HS-5 (cell line): Measurements from ENCODE around the gene BCLAF1.

Experiments
- DNase-seq: peaks from one replicate; pipeline ENCODE4 v3.0.0-alpha.2; 2012; ENCODE audit warnings: low read depth

The BCLAF1 gene, protein sequence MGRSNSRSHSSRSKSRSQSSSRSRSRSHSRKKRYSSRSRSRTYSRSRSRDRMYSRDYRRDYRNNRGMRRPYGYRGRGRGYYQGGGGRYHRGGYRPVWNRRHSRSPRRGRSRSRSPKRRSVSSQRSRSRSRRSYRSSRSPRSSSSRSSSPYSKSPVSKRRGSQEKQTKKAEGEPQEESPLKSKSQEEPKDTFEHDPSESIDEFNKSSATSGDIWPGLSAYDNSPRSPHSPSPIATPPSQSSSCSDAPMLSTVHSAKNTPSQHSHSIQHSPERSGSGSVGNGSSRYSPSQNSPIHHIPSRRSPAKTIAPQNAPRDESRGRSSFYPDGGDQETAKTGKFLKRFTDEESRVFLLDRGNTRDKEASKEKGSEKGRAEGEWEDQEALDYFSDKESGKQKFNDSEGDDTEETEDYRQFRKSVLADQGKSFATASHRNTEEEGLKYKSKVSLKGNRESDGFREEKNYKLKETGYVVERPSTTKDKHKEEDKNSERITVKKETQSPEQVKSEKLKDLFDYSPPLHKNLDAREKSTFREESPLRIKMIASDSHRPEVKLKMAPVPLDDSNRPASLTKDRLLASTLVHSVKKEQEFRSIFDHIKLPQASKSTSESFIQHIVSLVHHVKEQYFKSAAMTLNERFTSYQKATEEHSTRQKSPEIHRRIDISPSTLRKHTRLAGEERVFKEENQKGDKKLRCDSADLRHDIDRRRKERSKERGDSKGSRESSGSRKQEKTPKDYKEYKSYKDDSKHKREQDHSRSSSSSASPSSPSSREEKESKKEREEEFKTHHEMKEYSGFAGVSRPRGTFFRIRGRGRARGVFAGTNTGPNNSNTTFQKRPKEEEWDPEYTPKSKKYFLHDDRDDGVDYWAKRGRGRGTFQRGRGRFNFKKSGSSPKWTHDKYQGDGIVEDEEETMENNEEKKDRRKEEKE

DNA sequence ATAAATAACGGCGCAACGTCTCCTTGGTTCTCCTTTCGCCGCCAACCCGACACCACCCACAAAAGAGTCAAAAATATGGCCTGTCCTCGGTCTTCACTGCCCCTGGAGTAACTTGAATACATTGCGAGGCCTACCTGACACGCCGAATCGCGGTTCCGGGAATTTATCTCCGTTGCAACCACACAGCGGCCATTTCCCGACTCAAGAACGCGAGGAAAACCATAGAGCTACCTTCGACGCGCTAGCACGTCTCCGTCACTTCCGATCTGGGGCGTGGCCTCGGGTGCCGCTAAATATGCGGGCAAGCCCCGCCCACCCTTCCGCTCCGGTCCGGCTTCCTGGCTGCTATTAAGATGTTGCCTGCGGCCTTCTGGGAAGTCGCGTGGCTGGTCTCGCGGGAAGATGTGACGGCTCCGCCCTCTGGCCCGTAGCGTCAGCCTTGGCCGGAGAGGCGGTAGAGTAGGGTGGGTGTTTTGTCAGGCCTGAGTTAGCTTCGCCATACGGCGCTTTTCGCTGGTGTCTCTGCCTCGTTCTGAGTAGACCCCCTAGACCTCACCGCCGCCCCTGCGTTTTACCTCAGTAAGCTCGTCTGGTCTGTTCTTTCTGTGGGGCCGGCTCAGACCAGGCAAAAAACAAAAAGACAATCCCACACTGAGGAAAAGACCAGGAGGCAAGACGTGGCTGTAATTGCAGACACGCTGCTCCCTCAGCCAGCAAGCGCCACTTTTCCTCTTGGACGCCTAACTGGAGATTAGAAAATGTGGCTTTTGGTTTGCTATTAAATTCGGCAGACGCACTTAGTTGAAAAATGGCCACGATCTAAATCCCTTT is at the start of gene BCLAF1:
BCLAF1 (minus strand) TSS at position 268 of the 831 bp plus-strand sequence. CDS start 9,980 bp downstream, outside the sequence.
- peak; percentile 95 for DNase-seq

DNA sequence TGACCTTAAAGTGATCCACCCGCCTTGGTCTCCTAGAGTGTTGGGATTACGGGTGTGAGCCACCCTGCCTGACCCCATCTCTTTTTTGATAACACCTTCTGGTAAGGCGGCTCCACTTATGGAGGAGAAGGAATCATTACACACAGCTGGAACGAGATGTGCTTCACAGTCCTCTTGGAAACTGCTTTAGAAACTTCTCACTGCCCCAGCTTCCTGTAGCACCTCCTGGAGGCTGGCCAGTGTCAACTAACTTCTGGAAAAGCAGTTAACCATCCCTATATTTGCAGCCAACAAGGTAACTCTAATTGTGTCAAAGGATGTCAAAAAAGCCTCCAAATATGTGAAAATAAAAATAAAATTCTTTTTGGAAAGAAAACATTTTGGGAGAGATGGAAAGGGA is 48.8 kb upstream of the BCLAF1 start:
- no peak for DNase-seq

DNA sequence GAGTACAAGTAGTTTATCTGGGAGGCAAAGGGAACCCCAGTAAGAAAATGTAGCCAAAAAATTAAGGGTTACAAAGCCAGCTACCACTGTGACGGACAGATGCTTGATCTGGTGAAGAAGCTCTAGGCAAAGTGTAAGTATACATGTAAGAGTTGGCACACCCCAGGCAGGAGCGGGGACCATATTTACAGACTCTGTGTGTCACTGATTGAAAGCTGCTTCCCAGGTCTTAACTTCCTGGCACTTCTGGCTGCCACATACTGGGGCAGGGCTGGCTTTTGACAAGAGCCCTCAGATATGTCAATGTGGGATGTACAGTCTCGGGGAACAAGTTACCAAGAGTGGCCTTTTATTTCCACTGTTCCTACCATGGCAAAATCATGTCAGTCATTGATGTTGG is 48.0 kb upstream of the BCLAF1 start:
- DNase-seq = no peak

DNA sequence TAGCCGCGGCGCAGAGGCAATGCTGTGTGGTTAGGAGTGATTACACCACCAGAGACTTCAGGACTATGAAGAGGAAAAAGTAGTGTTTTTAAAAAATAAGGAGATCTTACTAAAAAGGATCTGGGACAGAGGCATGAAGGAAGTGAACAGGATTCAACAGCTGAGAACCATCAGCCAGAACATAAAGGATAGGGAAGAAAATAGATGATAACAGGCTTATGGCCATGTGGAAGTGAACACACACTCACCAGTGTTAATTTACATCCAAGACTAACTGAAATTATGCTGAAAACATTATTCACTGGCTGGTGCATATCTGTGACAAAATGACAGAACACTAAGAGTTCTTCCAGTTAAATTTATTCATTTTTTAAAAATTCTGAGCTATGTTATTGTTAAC is 47.5 kb upstream of the BCLAF1 start:
- DNase-seq = no peak

DNA sequence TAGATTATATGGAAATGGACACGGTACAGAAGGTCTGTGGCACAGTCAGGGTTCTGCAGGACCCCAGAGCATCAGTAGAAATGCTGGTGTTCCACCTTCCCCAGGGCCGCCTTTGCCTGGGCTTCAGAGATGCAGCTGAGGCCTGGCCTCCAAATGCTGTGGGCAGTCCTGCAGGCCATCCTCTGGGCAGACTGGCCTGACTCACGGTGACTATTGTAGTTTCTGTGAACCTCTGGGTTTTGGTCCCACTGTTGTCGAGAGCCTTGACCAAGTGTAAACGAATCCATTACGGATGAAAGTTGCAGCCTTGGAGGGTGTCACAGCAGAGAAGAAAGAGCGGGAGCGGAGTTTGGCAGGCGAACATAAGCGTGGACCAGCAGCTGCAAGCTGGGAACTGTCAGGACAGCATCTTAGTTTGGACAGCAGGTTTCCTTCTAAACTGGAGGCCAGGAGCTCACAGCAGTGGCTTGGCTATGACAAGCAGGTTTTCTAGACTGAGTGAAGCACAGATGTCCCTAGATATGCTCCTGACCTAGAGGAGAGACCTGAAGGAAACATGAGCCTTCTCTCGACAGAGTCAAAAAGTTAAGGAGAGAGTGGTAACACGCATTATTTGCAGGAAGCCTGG is 46.2 kb upstream of the BCLAF1 start:
- no peak for DNase-seq

DNA sequence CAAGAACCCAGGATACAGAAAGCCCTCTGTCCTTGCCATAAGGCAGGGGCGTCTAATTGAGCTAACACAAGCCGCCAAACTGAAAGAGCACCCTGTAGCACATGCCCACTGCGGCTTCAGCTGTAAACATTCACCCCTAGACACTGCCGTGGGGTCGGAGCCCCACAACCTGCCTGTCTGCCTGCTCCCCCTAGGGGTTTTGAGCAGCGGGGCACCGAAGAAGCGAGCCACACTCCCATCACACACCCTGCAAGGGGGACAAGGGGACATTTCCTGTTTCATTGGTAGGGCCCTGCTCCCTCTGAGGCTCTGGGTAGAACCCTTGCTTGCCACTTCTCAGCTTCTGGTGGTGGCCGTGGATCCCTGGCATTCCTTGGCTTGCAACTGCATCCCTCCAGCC is 45.2 kb upstream of the BCLAF1 start:
- DNase-seq = no peak

DNA sequence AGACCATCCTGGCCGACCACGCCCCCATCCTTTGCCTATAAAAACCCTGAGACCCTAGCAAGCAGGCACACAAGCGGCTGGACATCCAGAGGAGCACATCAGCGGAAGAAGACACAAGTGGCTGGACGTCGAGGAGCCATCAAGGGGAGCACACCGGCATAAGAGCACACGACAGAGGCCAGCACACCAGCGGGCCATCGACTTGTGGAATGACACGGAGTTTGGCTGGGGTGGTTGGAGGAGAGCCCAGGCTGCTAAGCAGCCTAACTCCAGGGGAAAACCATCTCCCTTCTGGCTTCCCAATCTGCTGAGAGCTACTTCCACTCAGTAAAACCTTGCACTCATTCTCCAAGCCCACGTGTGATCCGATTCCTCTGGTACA is 44.8 kb upstream of the BCLAF1 start:
- DNase-seq = no peak

DNA sequence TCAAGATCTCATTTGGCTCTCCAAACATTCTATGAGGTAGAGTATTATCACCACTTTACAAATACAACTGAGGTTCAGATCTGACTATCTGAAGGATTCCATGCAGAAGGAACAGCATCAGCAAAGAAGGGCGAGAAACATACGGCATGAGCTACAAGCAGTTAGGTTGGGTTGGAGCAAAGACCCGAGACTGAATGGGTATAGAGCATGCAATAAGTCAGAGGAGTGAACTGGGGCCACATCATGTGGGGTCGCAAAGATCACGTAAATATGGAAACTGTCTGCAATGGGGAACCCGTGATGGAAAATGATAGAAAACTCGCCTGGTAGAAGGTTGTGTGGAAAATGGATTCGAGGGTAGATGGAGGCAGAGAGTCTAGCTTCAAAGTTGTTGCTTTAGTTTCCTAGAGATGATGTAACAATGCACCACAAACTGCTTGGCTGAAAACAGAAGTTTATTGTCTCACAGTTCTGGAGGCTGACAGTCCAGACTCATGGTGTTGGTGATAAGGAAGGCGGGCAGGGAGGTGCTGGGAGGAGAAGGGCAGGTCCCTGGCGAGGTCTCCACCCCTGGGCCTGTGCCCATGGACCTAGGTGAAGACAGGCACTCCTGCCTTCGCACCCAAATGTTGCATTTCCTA is 44.3 kb upstream of the BCLAF1 start:
- DNase-seq = no peak

DNA sequence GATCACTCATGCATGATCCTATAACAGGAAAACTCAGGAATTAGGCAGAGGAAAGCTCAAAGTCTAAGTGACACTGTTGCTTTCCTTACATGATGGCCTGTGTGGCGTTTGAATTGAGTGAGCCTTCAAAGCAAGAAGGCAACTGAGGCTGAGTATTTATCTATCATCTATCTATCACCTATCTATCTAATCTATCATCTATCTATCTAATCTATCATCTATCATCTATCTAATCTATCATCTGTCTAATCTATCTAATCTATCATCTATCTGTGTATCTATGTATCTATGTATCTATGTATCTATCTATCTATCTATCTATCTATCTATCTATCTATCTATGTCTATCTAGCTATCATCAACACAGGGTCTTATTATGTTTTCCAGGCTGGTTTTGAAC is 41.8 kb upstream of the BCLAF1 start:
- DNase-seq = no peak

DNA sequence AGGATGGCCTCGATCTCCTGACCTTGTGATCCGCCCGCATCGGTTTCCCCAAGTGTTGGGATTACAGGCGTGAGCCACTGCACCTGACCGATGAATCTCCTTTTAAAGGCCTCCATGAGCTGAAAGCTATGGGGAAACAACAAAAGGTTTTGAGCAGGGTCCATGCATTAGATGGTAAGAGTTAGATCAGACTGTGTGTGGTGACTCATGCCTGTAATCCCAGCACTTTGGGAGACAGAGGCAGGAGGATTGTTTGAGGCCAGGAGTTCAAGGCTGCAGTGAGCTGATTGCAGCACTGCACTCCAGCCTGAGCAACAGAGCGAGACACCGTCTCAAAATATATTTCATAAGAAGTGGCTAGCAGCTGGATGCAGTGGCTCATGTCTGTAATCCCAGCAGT is 41.0 kb upstream of the BCLAF1 start:
- no peak for DNase-seq

DNA sequence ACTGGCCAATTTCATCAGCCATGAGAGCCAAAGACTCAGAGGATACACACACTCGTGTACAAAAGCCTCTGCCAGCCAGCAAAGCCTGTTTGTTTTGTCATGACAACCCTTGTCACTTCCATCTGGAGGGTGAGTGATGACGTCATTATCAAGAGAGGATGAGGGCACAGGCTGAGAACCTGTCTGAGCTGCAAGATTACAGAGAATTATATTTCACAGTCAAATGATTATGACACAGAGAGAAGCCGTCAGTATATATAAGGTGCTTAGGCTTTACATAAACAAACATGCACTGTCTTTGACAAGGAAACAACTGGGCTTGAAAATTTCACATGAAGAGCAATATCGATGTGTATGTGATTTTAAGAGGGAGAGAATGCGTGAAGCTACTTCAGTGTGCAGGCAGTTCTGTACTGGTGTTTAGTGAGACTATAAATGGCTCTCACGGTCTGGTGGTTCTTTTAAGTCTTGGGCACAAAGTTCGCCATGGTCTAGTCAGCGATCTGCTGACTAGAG is 36.5 kb upstream of the BCLAF1 start:
- DNase-seq = no peak

DNA sequence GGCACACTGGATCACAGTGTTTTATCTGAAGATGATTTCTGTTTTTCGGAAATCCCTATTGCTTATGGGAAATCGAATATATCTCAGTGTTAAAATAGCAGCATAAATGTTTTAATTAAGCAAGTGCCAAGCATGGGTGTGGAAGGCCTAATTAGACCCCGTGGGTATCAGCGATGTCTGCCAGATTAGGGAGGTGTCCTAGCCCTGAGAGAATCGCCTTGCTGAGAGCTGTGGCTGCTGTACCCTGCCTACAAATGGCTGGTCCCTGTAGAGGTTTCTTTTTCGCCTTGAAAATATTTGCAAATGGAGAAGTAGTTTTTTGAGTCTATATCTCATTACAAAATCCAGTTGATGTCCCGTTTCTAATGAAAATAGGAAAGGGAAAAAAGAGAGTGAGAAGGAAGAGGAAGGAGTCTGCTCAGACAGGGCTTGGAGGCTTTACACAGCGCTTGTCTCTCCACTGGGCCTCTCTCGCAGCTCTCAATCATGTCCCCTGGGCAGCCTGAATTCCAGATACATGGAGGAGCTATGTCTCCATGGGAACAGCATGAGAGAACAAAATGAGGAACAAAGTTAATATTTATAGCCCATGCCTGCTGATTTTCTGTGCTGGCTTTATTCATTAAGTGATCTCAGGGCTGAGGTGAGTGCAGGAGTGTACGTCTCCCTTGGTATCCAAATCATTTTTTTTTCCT is 35.2 kb upstream of the BCLAF1 start:
- DNase-seq = no peak

DNA sequence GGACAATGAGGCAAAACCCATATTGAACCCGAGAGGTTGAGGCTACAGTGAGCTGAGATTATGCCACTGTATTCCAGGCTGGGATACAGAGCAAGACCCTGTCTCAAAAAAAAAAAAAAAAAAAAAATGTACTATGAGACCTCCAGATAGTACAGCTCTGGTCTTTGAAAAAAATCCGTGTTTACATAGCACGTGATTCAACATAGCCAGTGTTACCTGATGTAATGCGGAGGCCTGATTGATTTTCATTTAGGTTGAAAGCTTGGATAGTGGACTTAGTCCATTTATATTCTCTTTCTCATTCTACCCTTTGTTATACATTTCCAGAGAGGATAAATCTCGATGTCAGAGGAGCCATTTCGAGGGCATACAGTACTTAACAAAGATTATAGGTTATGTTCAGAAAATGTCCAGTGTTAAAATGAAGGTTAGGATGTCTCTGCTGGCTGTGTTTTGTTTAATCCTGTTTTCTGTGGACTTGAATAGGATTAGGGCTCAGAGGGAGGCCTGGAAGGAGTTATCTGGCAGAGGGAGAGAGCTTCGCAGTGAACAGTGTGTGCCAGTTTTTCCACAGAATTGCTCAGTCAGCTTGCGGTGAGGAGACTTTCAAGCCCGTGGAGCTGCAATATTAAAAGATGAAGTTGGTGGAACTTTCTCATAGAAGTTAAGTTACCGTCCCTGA is 33.9 kb upstream of the BCLAF1 start:
- no peak for DNase-seq

DNA sequence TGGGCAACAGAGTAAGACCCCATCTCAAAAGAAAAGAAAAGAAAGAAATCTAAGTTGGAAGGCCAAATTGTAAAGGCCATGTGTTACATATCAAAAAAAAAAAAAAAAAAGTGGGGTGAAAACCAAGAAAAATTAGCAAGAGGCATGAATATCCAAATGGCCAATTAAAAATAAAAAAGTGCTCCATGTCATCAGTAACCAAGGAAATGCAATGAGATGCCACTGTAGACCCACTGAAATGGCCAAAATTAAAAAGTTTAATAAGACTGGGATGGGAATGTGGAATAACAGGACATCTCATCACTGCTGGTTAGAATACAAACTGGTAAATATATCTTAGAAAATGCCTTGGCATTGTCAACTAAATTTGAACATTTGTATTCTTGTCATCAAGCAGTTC is 30.1 kb upstream of the BCLAF1 start:
- DNase-seq = no peak

DNA sequence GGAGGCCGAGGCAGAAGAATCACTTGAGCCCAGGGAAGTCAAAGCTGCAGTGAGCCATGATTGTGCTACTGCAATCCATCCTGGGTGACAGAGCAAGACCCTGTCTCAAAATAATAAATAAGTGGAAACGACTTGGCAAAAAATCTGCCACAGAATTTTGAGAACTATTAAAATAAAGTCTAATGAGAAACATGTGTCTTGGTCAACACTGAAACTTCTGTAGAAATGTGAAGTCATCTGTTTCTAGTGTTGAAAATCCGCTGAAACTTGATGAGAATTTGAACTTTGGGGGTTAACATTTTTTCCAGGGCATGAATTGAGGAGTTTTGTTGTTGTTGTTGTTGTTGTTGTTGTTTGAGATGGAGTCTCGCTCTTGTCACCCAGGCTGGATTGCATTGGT is 29.0 kb upstream of the BCLAF1 start:
- DNase-seq = no peak

DNA sequence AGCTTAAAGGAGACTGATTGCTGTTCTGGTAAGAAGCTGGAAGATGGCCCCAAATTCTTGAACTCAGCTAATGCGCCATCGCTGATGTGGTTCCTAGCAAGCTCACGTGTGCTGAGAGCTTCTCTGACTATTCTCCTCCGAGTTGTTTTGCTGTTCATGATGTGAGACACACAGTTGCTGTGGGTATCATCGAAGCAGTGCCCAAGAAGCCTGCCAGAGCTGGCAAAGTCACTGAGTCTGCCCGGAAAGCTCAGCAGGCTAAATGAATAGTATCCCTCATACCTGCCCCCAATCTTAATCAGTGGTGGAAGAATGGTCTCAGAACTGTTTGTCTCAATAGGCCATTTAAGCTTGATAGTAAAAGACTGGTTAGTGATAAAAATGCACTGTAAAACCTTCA is 28.3 kb upstream of the BCLAF1 start:
- no peak for DNase-seq

DNA sequence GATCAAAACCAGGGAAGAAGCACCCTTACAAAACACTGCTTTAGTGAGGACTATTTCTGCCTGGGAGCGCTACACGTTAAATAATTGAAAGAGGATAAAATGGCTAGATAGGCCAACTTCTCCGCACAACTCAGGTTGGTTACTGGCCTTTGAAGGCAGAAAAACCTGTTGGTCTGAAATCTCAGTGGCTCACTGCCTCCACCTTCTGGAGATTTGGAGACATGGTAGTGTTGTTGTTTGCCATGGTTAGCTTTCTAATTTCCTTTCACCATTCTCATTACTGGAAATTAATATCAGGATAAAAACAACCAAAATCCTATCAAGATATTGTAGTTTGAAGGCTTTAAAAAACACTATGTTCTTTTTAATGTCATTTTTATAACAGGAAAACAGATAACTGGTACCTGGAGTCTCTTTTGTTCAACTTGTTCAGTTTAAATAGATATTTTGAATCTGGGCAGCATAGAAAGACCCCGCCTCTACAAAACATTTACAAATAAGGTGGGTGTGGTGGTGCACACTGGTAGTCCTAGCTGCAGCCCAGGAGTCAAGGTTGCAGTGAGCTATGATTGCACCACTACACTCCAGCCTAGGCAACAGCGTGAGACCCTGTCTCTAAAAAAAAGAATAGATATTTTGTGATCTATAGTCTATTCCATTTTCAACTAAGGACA is 27.5 kb upstream of the BCLAF1 start:
- peak; percentile 22 for DNase-seq

DNA sequence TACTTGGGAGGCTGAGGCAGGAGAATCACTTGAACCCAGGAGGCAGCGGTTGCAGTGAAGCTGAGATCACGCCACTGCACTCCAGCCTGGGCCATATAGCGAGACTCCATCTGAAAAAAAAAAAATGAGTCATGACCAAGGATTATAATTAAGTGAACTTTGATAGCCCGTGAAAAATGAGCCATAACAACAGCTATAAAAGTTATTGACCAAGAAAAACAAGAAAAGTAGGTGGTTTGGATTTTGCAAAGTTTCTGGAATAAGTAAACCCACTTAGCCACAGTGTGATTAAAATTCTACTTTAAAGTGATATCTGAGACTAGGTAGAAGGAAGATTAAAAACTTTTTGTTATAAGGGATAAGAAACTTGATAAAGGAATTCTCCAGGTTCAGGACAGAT is 25.9 kb upstream of the BCLAF1 start:
- DNase-seq = no peak

DNA sequence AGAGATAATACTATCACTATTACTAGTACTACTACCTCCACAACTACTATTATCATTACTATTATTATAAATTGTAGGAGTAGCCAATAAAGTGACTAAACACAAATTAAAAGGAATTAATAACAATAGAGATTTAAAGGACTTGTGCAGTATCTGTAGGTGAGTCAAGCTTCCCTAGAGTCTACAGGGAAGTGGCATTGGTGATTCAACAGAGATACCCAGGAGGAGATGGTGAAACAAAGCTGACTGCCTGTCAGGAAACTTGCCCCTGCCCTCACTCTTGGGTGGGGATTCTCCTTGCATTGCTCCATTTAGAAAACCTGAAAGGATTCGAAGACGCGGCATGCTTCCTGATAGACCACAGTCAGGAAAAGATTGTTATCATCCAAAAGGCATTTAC is 23.3 kb upstream of the BCLAF1 start:
- no peak for DNase-seq
